AG09319 (cell line): ENCODE measurements around the gene NR2F2.

ENCODE experiments used
- DNase-seq: peaks from one replicate; pipeline ENCODE4 v3.0.0-alpha.2; 2010; ENCODE audit warnings: low read depth; ENCODE audit errors: extremely low read depth
- CTCF ChIP-seq: IDR thresholded peaks from 2 replicates; pipeline ENCODE4 v1.5.1; 2011; ENCODE audit warnings: low read depth, mild to moderate bottlenecking, inconsistent platforms, low read length, moderate library complexity

The NR2F2 gene

DNA sequence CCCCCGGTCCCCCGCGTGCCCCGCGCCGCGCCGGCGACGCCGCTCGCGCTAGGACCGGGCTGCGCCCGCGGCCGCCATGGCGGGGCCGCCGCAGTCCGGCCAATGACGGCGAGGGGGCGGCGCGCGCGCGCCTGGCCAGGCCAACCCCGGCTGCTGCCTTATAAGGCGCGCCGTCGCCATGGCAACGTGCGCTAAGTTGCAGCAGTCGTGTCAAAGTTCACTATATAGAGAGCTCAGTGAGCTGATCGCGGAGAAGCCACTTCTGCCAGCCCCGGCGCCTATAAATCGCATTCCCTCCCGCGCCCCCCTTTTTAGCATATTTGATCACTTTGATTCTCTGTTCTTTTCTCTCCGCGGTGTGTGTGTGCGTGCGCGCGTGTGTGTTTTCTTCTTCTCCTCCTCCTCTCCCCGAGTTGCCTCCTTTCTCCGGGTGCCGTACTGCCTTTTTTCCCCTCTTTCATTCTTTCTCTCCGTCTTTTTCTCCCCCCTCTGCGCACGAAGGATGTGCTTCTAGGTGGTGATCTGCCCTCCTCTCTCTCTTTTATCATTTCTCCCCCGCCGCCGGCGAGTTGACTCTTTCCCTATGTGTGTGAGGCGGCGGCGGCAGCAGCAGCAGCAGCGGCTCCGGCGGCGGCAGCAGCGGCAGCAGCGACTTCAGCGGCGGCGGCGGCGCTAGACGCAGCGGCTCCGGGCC, at the start of gene NR2F2:
NR2F2 (plus strand) TSS at position 251 of the 694 bp plus-strand sequence. CDS start 1,406 bp downstream, outside the sequence.
- DNase-seq, result peak; percentile 99
- no peak for TF ChIP-seq CTCF

- TF ChIP-seq CTCF, result no peak
- DNase-seq, result no peak
Measured at GRCh38 chr15:96285305-96285704, 45.2 kb upstream of the NR2F2 start.

DNA sequence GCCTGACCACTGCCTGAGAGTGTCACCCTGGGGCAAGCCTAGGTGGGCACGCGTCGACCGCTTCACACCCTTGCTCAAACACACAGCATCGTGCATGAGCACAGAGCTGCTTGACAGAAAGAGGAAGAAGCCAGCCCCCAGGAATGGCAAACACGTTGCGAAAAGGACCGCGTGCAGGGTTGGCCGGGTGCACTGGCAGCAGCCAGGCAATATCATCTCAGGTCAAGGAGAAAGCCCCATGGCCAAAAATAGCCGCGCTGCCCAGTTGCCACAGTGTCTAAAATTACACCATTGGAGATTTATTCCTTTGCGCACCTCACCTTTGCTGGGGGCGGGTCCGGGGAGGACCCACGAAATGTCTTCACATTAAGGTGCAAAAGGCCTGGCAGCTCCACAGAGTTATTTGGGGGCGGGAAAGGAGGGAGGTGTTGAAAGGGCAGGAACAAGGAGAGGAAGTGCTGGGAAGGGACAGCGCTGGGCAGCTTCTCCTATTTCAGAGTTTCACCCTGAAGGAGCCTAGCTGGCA, 44.7 kb upstream of the NR2F2 start:
- no peak for TF ChIP-seq CTCF

DNA sequence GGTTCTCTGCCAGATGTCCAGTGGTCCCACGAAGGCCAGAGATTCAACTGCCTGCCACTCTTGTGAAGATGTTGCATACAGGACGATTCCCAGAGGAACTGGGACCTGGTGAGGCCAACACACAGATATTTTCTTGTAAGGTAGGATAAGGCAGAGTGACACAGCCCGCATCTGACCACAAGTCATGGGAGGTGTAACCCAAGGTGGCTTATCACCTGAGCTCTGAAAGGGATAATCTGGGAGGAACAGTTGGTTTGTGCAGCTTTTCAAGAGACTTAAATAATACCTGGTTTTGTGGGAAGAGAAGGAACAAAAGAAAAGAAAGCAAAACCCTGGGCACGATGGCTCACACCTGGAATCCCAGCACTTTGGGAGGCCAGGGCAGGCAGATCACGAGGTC, 39.8 kb upstream of the NR2F2 start:
- no peak for DNase-seq
- TF ChIP-seq CTCF, result no peak

More for the DNA sequence above, 44.7 kb upstream of the NR2F2 start:
- DNase-seq, result no peak

DNA sequence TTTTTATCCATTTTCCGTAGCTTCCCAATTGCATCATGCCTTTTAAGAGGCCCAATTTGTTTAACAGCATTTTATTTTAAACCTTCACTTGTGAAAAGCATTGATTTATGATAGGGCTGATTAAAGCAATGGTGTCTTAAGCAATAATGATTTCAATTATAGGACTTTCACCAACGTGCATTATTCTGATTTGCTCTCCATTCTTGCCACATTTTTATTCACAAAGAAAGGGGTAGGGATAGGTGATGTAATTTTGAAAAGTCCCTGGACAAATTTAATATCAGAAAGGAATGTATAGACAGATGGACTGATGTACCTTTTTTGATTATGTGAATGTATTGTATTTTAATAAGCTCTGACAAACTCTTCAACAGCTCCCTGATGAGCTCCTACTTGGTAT, 37.9 kb upstream of the NR2F2 start:
- no peak for DNase-seq
- no peak for TF ChIP-seq CTCF

DNA sequence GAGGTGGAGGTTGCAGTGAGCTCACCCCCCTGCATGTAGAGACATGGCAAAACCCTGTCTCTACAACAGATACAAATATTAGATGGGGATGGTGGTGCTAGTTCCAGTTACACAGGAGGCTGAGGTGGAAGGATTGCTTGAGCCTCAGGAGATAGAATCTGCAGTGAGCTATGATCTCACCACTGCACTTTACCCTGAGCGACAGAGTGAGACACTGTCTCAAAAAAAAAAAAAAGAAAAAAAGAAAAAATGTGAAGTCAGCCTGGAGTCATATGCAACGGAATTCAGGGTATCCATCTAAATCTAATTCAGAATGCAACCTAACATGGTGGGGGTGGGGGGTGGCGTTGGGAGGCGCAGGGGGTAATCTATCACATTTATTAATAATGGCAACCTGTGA, 37.1 kb upstream of the NR2F2 start:
- no peak for TF ChIP-seq CTCF
- no peak for DNase-seq

DNA sequence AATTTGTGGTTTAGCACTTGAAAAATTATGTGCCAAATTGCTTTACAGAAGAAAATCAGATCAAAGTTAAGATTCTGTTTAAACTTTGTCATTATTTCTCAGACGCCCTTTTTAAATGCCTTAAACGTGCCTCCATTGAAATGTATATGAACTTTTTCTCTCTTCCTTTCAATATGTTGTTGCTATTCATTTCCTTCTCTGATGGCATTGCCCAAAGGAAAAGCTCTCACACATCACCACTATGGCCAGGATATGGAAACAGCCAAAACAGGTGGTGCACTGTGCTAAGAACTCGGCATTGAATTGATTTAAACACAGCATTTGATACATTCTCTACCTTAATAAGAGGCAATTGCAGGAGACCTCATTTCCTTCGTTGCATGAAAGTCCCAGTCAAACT, 35.7 kb upstream of the NR2F2 start:
- no peak for DNase-seq

More for the DNA sequence above, 35.7 kb upstream of the NR2F2 start:
- no peak for TF ChIP-seq CTCF
